GM06990 (cell line): ENCODE results near the gene ZNF212.
A peak's percentile ranks its signal among the peaks of the same experiment; 100 is the strongest.

Experiments used
- DNase-seq: peaks from one replicate; pipeline ENCODE4 v3.0.0-alpha.2; 2011; ENCODE audit not compliant: insufficient read length; ENCODE audit errors: extremely low read depth
- H3K27me3 ChIP-seq: replicated peaks from 2 replicates; pipeline ENCODE4 v1.6.0; 2011; ENCODE audit warnings: low read length; ENCODE audit not compliant: control insufficient read depth, insufficient read depth
- H3K36me3 ChIP-seq: 2 replicates; pipeline ENCODE4 v1.5.1; 2011; ENCODE audit warnings: low read length; ENCODE audit not compliant: control insufficient read depth, insufficient read depth
- H3K4me3 ChIP-seq: replicated peaks from 2 replicates; pipeline ENCODE4 v1.5.1; 2011; ENCODE audit warnings: low read depth, mild to moderate bottlenecking, control low read depth, low read length
- CTCF ChIP-seq: IDR thresholded peaks from 2 replicates; pipeline ENCODE4 v1.5.1; 2011; ENCODE audit warnings: low read length, control low read depth, mild to moderate bottlenecking, inconsistent platforms; ENCODE audit not compliant: insufficient read depth, poor library complexity, severe bottlenecking

The ZNF212 gene

GRCh38 chr7:149205690-149206381 is 33.6 kb upstream of the ZNF212 start:
- no peak for TF ChIP-seq CTCF
- Histone ChIP-seq H3K27me3 (no peaks in the 10 kb centered on the region), H3K4me3 (no peak overlapping the region), H3K36me3 (peaks cover 39% of the 10 kb centered on the region)
- no peak for DNase-seq

- no peaks in the 10 kb centered on the region for H3K27me3 ChIP-seq
- peaks cover 39% of the 10 kb centered on the region for H3K36me3 ChIP-seq
- TF ChIP-seq CTCF = no peak
- no peak overlapping the region for H3K4me3 ChIP-seq
- DNase-seq = no peak
These were observed 32.0 kb upstream of the ZNF212 start for GRCh38 chr7:149207324-149208035.

- Histone ChIP-seq H3K27me3 (no peaks in the 10 kb centered on the region), H3K4me3 (no peak overlapping the region), H3K36me3 (peaks cover 38% of the 10 kb centered on the region)
- DNase-seq = no peak
- TF ChIP-seq CTCF = peak; percentile 78
These were observed 29.8 kb upstream of the ZNF212 start for GRCh38 chr7:149209518-149210269.

- Histone ChIP-seq H3K36me3 (peaks cover 41% of the 10 kb centered on the region), H3K27me3 (no peaks in the 10 kb centered on the region), H3K4me3 (no peak overlapping the region)
- DNase-seq = no peak
- no peak for TF ChIP-seq CTCF
These were observed 28.9 kb upstream of the ZNF212 start for GRCh38 chr7:149210551-149210950.

- no peaks in the 10 kb centered on the region for H3K27me3 ChIP-seq
- DNase-seq = no peak
- H3K36me3 ChIP-seq = peaks cover 38% of the 10 kb centered on the region
- no peak overlapping the region for H3K4me3 ChIP-seq
- TF ChIP-seq CTCF = no peak
These were observed 25.3 kb upstream of the ZNF212 start for GRCh38 chr7:149214020-149214720.
